CD14-positive monocyte (primary cell): ENCODE measurements around the gene PACSIN1. TPM values are rescaled to one million over a fixed set of nuclear protein-coding genes. Genes with fewer than 3 reads are reported as not detected.

Experiments used
- DNase-seq, 3 donors: peaks; one replicate each; pipeline ENCODE4 v3.0.0-alpha.2; 2011 to 2022
- H2AFZ ChIP-seq: 2 replicates; pipeline ENCODE4 v1.6.0; 2012; ENCODE audit warnings: mild to moderate bottlenecking, low read depth, low read length, inconsistent platforms; ENCODE audit not compliant: insufficient read depth, poor library complexity, severe bottlenecking
- H3K27ac ChIP-seq, 2 donors: 1 replicate in 1 of 2; 2 replicates in 1 of 2; pipeline ENCODE4 v1.5.1; 2012 to 2013; ENCODE audit warnings: low read length in 2 of 2, control low read depth in 1 of 2, inconsistent platforms in 1 of 2, low read depth in 1 of 2, mild to moderate bottlenecking in 1 of 2
- H3K27me3 ChIP-seq, 2 donors: one replicate each; pipeline versions ENCODE4 v1.6.0 to v1.6.1; 2011 to 2013; ENCODE audit warnings: low read length in 2 of 2; ENCODE audit not compliant: control insufficient read depth in 2 of 2, insufficient read depth in 2 of 2
- H3K36me3 ChIP-seq, 2 donors: replicated peaks in 1 of 2; 1 replicate in 1 of 2; 2 replicates in 1 of 2; pipeline versions ENCODE4 v1.5.1 to v1.6.1; 2012 to 2013; ENCODE audit warnings: low read length in 2 of 2, control low read depth in 1 of 2, inconsistent platforms in 1 of 2, mild to moderate bottlenecking in 1 of 2; ENCODE audit not compliant: insufficient read depth in 2 of 2, control insufficient read depth in 1 of 2
- H3K4me1 ChIP-seq, 2 donors: 1 replicate in 1 of 2; 2 replicates in 1 of 2; pipeline versions ENCODE4 v1.5.1 to v1.6.1; 2012 to 2013; ENCODE audit warnings: low read length in 2 of 2, control low read depth in 1 of 2, inconsistent platforms in 1 of 2, mild to moderate bottlenecking in 1 of 2, moderate library complexity in 1 of 2; ENCODE audit not compliant: insufficient read depth in 2 of 2, control insufficient read depth in 1 of 2
- H3K4me2 ChIP-seq: replicated peaks from 2 replicates; pipeline ENCODE3; 2012; ENCODE audit warnings: low read length, moderate library complexity, mild to moderate bottlenecking; ENCODE audit not compliant: poor library complexity, severe bottlenecking; ENCODE audit errors: extremely low read depth
- H3K4me3 ChIP-seq, 3 experiments: fragments of 200-600 bp in 1 of 3; sonication (generic) in 1 of 3; replicated peaks in 1 of 3; 1 replicate in 2 of 3; 2 replicates in 1 of 3; pipeline ENCODE4 v1.5.1; 2011 to 2013; ENCODE audit warnings: low read length in 3 of 3, mild to moderate bottlenecking in 3 of 3, control low read depth in 2 of 3, low read depth in 2 of 3, inconsistent platforms in 1 of 3, moderate library complexity in 1 of 3
- H3K79me2 ChIP-seq: 2 replicates; pipeline ENCODE4 v1.6.0; 2012; ENCODE audit warnings: mild to moderate bottlenecking, control low read depth, inconsistent platforms, low read length, moderate library complexity; ENCODE audit not compliant: insufficient read depth
- H3K9ac ChIP-seq: 2 replicates; pipeline ENCODE4 v1.6.0; 2017; ENCODE audit warnings: low read length, mild to moderate bottlenecking; ENCODE audit not compliant: insufficient read depth, poor library complexity, severe bottlenecking
- H3K9me3 ChIP-seq, 2 donors: replicated peaks in 1 of 2; 1 replicate in 1 of 2; 2 replicates in 1 of 2; pipeline versions ENCODE4 v1.5.1 to v1.6.1; 2012 to 2013; ENCODE audit warnings: low read length in 2 of 2, control low read depth in 1 of 2; ENCODE audit not compliant: control insufficient read depth in 1 of 2, insufficient read depth in 1 of 2
- H4K20me1 ChIP-seq: 2 replicates; pipeline ENCODE4 v1.6.0; 2012; ENCODE audit warnings: mild to moderate bottlenecking, low read length, control low read depth, moderate library complexity; ENCODE audit not compliant: insufficient read depth
- H3K27ac Mint-ChIP-seq, 7 donors: one replicate each; pipeline ENCODE4 v1.8.0; 2020; ENCODE audit warnings: mild to moderate bottlenecking in 7 of 7, mixed read lengths in 7 of 7, moderate library complexity in 6 of 7, inconsistent platforms in 2 of 7
- H3K27me3 Mint-ChIP-seq, 3 donors: one replicate each; pipeline ENCODE4 v1.8.0; 2021 to 2022; ENCODE audit warnings: low read depth in 3 of 3, mild to moderate bottlenecking in 3 of 3, mixed read lengths in 3 of 3, moderate library complexity in 3 of 3, inconsistent platforms in 1 of 3
- H3K36me3 Mint-ChIP-seq, 2 donors: one replicate each; pipeline ENCODE4 v1.8.0; 2020; ENCODE audit warnings: mixed read lengths in 2 of 2, inconsistent platforms in 1 of 2, mild to moderate bottlenecking in 1 of 2
- H3K4me1 Mint-ChIP-seq: one replicate; pipeline ENCODE4 v1.8.0; 2020; ENCODE audit warnings: mild to moderate bottlenecking, mixed read lengths
- H3K4me3 Mint-ChIP-seq, 2 donors: one replicate each; pipeline ENCODE4 v1.8.0; 2020; ENCODE audit warnings: mild to moderate bottlenecking in 2 of 2, mixed read lengths in 2 of 2, moderate library complexity in 1 of 2
- H3K9me3 Mint-ChIP-seq, 7 donors: one replicate each; pipeline ENCODE4 v1.8.0; 2020 to 2022; ENCODE audit warnings: mixed read lengths in 7 of 7, mild to moderate bottlenecking in 6 of 7, moderate library complexity in 6 of 7, inconsistent platforms in 2 of 7
- WGBS: methylation state at CpG from one replicate; pipeline ENCODE4 v1.1.5; 2013; ENCODE audit warnings: missing lambda C conversion rate; ENCODE audit not compliant: insufficient coverage; 5-methylcytosine and 5-hydroxymethylcytosine counted together
- intact Hi-C, 2 donors: fragments of 100-400 bp; cut with micrococcal nuclease; formaldehyde crosslinking; loops; one replicate each; pipeline versions ENCODE4 v1.15.0 to v1.15.1; 2023
- polyA plus RNA-seq, 3 donors: library from polyadenylated mRNA; depleted of rRNA in 1 of 3; unstranded in 2 of 3; stranded (reverse) in 1 of 3; fragments of 300-500 nt in 2 of 3; fragments of >200 nt in 1 of 3; fragmentation: Illumina TruSeq in 2 of 3; gene quantifications; 1 replicate in 2 of 3; 2 replicates in 1 of 3; pipeline ENCODE4 v1.2.3, GENCODE V29; 2012 to 2021
- TF ChIP-seq, protein P1 (sequence below): fragments of 200-600 bp; IDR thresholded peaks from one replicate; pipeline ENCODE4 v1.8.0; 2022; ENCODE audit warnings: antibody characterized with exemption, mild to moderate bottlenecking

Gene PACSIN1
- polyA plus RNA-seq, 3 donors, result not detected

- Histone ChIP-seq H3K4me1 (no peaks in the 10 kb centered on the region), H3K9ac (no peak overlapping the region), H3K36me3 (no peaks in the 10 kb centered on the region), H3K9me3 (no peaks in the 10 kb centered on the region), H3K27me3 (no peaks in the 10 kb centered on the region), H2AFZ (no peak overlapping the region), H3K4me3 (no peak overlapping the region), H3K79me2 (no peaks in the 10 kb centered on the region), H3K27ac (no peak overlapping the region), H3K4me2 (no peak overlapping the region), H4K20me1 (no peaks in the 10 kb centered on the region)
- peaks cover 0 to 4% (median 0%) of the 10 kb centered on the region in 7 donors for H3K9me3 Mint-ChIP-seq
- WGBS, result 100% methylated on average over 3 of the region's 4 CpGs
- intact Hi-C loops, result no loop called here
- peaks cover 0 to 3% (median 1%) of the 10 kb centered on the region in 3 donors for H3K27me3 Mint-ChIP-seq
- DNase-seq, result no peak
- no peaks in the 10 kb centered on the region for H3K4me1 Mint-ChIP-seq
- no peak overlapping the region for H3K27ac Mint-ChIP-seq
- TF ChIP-seq, protein P1, sequence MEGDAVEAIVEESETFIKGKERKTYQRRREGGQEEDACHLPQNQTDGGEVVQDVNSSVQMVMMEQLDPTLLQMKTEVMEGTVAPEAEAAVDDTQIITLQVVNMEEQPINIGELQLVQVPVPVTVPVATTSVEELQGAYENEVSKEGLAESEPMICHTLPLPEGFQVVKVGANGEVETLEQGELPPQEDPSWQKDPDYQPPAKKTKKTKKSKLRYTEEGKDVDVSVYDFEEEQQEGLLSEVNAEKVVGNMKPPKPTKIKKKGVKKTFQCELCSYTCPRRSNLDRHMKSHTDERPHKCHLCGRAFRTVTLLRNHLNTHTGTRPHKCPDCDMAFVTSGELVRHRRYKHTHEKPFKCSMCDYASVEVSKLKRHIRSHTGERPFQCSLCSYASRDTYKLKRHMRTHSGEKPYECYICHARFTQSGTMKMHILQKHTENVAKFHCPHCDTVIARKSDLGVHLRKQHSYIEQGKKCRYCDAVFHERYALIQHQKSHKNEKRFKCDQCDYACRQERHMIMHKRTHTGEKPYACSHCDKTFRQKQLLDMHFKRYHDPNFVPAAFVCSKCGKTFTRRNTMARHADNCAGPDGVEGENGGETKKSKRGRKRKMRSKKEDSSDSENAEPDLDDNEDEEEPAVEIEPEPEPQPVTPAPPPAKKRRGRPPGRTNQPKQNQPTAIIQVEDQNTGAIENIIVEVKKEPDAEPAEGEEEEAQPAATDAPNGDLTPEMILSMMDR, result no peak
- H3K4me3 Mint-ChIP-seq, result no peak overlapping the region
- H3K36me3 Mint-ChIP-seq, result no peaks in the 10 kb centered on the region
Measured at GRCh38 chr6:34493344-34493743, 27.5 kb downstream of the PACSIN1 start.

DNA sequence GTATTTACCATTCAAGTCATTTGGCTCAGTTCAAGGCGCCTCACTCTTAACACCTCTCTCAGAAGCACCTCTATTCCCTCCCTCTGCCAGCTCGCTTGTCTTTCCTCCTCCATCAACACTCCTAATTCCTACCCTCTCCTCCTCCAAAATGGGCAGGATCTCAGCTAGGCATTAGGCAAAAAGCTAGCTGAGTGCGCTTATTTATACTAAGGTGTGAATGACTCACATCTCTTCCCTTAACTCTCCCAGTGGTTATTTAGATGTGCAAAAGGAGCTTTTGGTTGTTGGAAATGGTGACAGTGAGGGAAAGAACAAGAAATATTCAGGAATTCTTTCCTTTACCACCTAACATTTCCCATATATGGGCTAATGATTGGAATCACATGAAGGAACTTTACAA, 29.1 kb downstream of the PACSIN1 start:
- H3K27ac ChIP-seq, result no peak overlapping the region
- H3K27ac Mint-ChIP-seq, result no peak overlapping the region
- H3K79me2 ChIP-seq, result no peaks in the 10 kb centered on the region
- peaks cover 0 to 2% (median 1%) of the 10 kb centered on the region in 3 donors for H3K27me3 Mint-ChIP-seq
- WGBS, result 100% methylated on average over 2 of the region's 3 CpGs
- H3K9ac ChIP-seq, result no peak overlapping the region
- H3K9me3 Mint-ChIP-seq, result peaks cover 0 to 11% (median 6%) of the 10 kb centered on the region in 7 donors
- no peaks in the 10 kb centered on the region for H3K4me1 Mint-ChIP-seq
- no peaks in the 10 kb centered on the region for H3K4me1 ChIP-seq
- H3K4me3 Mint-ChIP-seq, result no peak overlapping the region
- peaks cover 0 to 6% of the 10 kb centered on the region in 2 donors for H3K9me3 ChIP-seq
- TF ChIP-seq, protein P1, result no peak
- no peaks in the 10 kb centered on the region for H4K20me1 ChIP-seq
- intact Hi-C loops, result no loop called here
- DNase-seq, result no peak
- H3K4me2 ChIP-seq, result no peak overlapping the region
- H3K27me3 ChIP-seq, result no peaks in the 10 kb centered on the region
- H3K4me3 ChIP-seq, result no peak overlapping the region
- H3K36me3 ChIP-seq, result no peaks in the 10 kb centered on the region
- no peak overlapping the region for H2AFZ ChIP-seq
- no peaks in the 10 kb centered on the region for H3K36me3 Mint-ChIP-seq
